Endothelial cell of umbilical vein (primary cell): ENCODE data around the gene MAX. TPM values are rescaled to one million over a fixed set of nuclear protein-coding genes. Genes with fewer than 3 reads are reported as not detected.

Experiments used
- BruUV-seq: library from RNA; stranded (reverse); fragments of 400-500 nt; replicated peaks from 2 replicates; lab custom pipeline; 2021; lab: Mats Ljungman, UMichigan
- CTCF ChIA-PET: fragments of 300-600, 350-600 bp; sonication (Branson Sonifier 250); formaldehyde crosslinking; loops from one replicate; lab custom pipeline; 2021; ENCODE audit warnings: antibody characterized with exemption, inconsistent platforms; lab: Charles Lee
- POLR2A ChIA-PET: fragments of 300-600, 350-600 bp; sonication (Branson Sonifier 250); formaldehyde crosslinking; loops from one replicate; lab custom pipeline; 2021; ENCODE audit warnings: antibody characterized with exemption, inconsistent platforms; lab: Charles Lee
- DNase-seq: peaks from one replicate; pipeline ENCODE4 v3.0.0-alpha.2; 2011; ENCODE audit warnings: low read depth, low spot score
- FAIRE-seq: peaks from 2 replicates; lab custom pipeline; 2011; peaks lifted over from hg19 to GRCh38; lab: Jason Lieb, UNC
- H2AFZ ChIP-seq: 2 replicates; pipeline ENCODE4 v1.6.0; 2012; ENCODE audit warnings: low read depth, low read length, control low read depth, inconsistent platforms
- H3K27ac ChIP-seq: 2 replicates; pipeline ENCODE4 v1.5.1; 2011; ENCODE audit warnings: low read depth, mild to moderate bottlenecking, control low read depth, low read length, moderate library complexity; ENCODE audit not compliant: insufficient read depth
- H3K27me3 ChIP-seq, 2 experiments: 2 replicates each; pipeline versions ENCODE4 v1.6.0 to v1.6.1; 2011; ENCODE audit warnings: low read length in 2 of 2, mixed read lengths in 1 of 2; ENCODE audit not compliant: control insufficient read depth in 2 of 2, insufficient read depth in 2 of 2
- H3K36me3 ChIP-seq, 2 experiments: 2 replicates in 1 of 2; 3 replicates in 1 of 2; pipeline ENCODE4 v1.5.1; 2011; ENCODE audit warnings: low read length in 2 of 2, mild to moderate bottlenecking in 1 of 2, moderate library complexity in 1 of 2; ENCODE audit not compliant: control insufficient read depth in 2 of 2, insufficient read depth in 2 of 2; ENCODE audit errors: extremely low read depth in 1 of 2
- H3K4me1 ChIP-seq: 3 replicates; pipeline ENCODE4 v1.5.1; 2011; ENCODE audit warnings: mild to moderate bottlenecking, low read length; ENCODE audit not compliant: control insufficient read depth, insufficient read depth; ENCODE audit errors: extremely low read depth
- H3K4me2 ChIP-seq: 2 replicates; pipeline ENCODE4 v1.6.1; 2011; ENCODE audit warnings: low read length, control low read depth, mixed read lengths; ENCODE audit not compliant: insufficient read depth
- H3K4me3 ChIP-seq, 3 experiments: fragments of 200-600 bp in 1 of 3; sonication (generic), shearing (Covaris generic) in 1 of 3; replicated peaks in 1 of 3; 2 replicates each; pipeline ENCODE4 v1.5.1; 2011 to 2016; ENCODE audit warnings: control low read depth in 3 of 3, low read length in 3 of 3, mild to moderate bottlenecking in 2 of 3, inconsistent platforms in 1 of 3, low read depth in 1 of 3, moderate library complexity in 1 of 3; ENCODE audit not compliant: insufficient read depth in 1 of 3
- H3K79me2 ChIP-seq: 2 replicates; pipeline ENCODE4 v1.6.0; 2012; ENCODE audit warnings: low read length, inconsistent platforms; ENCODE audit not compliant: control insufficient read depth, insufficient read depth
- H3K9ac ChIP-seq: replicated peaks from 2 replicates; pipeline ENCODE3; 2011; ENCODE audit warnings: low read length, control low read depth; ENCODE audit not compliant: insufficient read depth; ENCODE audit errors: extremely low read depth
- H3K9me1 ChIP-seq: replicated peaks from 3 replicates; pipeline ENCODE4 v1.6.0; 2011; ENCODE audit warnings: mild to moderate bottlenecking, low read length; ENCODE audit not compliant: control insufficient read depth, insufficient read depth; ENCODE audit errors: extremely low read depth
- H3K9me3 ChIP-seq: replicated peaks from 2 replicates; pipeline ENCODE4 v1.5.1; 2012; ENCODE audit warnings: low read length, inconsistent platforms; ENCODE audit not compliant: control insufficient read depth, insufficient read depth
- H4K20me1 ChIP-seq: replicated peaks from 2 replicates; pipeline ENCODE3; 2011; ENCODE audit warnings: mild to moderate bottlenecking, low read length; ENCODE audit not compliant: control insufficient read depth, insufficient read depth; ENCODE audit errors: extremely low read depth
- CTCF ChIP-seq, 2 donors: IDR thresholded peaks; 1 replicate in 1 of 2; 2 replicates in 1 of 2; pipeline ENCODE4 v1.5.1; 2011; ENCODE audit warnings: low read length in 2 of 2, mild to moderate bottlenecking in 2 of 2, moderate library complexity in 2 of 2, control low read depth in 1 of 2, inconsistent platforms in 1 of 2, low read depth in 1 of 2; ENCODE audit not compliant: insufficient read depth in 1 of 2; ENCODE audit errors: extremely low read depth in 1 of 2
- EZH2 ChIP-seq: IDR thresholded peaks from 2 replicates; pipeline ENCODE4 v1.6.1; 2012; ENCODE audit warnings: borderline replicate concordance, low read depth, mild to moderate bottlenecking, moderate library complexity, low read length, inconsistent platforms; ENCODE audit not compliant: severe bottlenecking
- FOS ChIP-seq: IDR thresholded peaks from 2 replicates; pipeline ENCODE4 v1.6.1; 2011; ENCODE audit warnings: mild to moderate bottlenecking, low read length, moderate library complexity, borderline replicate concordance; ENCODE audit not compliant: insufficient read depth
- GATA2 ChIP-seq: IDR thresholded peaks from 2 replicates; pipeline ENCODE4 v1.7.0; 2011; ENCODE audit warnings: low read depth, mild to moderate bottlenecking, moderate library complexity, mixed read lengths, low read length; ENCODE audit not compliant: insufficient read length, insufficient read depth
- JUN ChIP-seq: IDR thresholded peaks from 2 replicates; pipeline ENCODE4 v1.6.1; 2011; ENCODE audit warnings: borderline replicate concordance, low read depth; ENCODE audit not compliant: insufficient read length, insufficient read depth
- MYC ChIP-seq: IDR thresholded peaks from one replicate; pipeline ENCODE4 v1.6.1; 2011; ENCODE audit warnings: mild to moderate bottlenecking, low read depth, low read length
- POLR2A ChIP-seq: IDR thresholded peaks from 2 replicates; pipeline ENCODE4 v1.6.1; 2012; ENCODE audit warnings: low read depth, mild to moderate bottlenecking, control low read depth, low read length
- POLR2AphosphoS5 ChIP-seq: IDR thresholded peaks from 2 replicates; pipeline ENCODE4 v1.6.1; 2012; ENCODE audit warnings: low read depth, mild to moderate bottlenecking, control low read depth, low read length, moderate library complexity; ENCODE audit not compliant: insufficient read depth
- dilution Hi-C: fragments of 300-500 bp; cut with MboI; formaldehyde crosslinking; loops from one replicate; pipeline ENCODE4 v1.15.0; 2019; ENCODE audit warnings: low sequenced_read_pairs; ENCODE audit not compliant: extremely low pct_ligation_motif_present
- intact Hi-C: fragments of 100-400 bp; cut with micrococcal nuclease; formaldehyde crosslinking; loops from one replicate; pipeline ENCODE4 v1.10.0; 2022
- polyA plus RNA-seq, 4 experiments: library from polyadenylated mRNA; depleted of rRNA in 3 of 4; stranded (reverse) in 3 of 4; unstranded in 1 of 4; fragments of >200 nt; gene quantifications; 2 replicates each; pipeline versions ENCODE4 v1.2.1 to v1.2.3, GENCODE V29; 2011 to 2012; ENCODE audit warnings: missing spikeins in 1 of 4
- total RNA-seq: library from RNA; stranded (reverse); gene quantifications from 2 replicates; pipeline ENCODE4 v1.2.3, GENCODE V29; 2021
- TF ChIP-seq, protein P1 (sequence below): IDR thresholded peaks from 2 replicates; pipeline ENCODE4 v1.6.1; 2011; ENCODE audit not compliant: insufficient read depth, insufficient read length

MAX gene
- total and polyA plus RNA-seq, 2 donors (not counting 3 experiments of a cell fraction or from before 2014, with no cell fraction given): 70.1 to 79.5 TPM

DNA sequence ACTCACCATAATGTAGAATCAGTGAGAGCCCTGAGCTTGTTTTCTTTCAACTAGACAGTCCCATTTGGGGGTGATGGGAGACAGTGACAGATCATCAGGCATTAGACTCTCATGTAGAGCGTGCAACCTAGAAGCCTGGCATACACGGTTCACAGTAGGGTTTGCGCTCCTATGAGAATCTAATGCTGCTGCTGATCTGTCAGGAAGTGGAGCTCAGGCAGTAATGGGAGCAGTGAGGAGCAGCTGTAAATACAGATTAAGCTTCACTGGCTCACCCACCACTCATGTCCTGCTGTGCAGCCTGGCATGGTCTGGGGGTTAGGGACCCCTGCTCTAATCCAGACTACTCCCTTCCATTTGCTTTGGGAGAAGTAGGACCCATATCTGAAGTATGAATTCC is 60.0 kb downstream of the MAX start:
- Histone ChIP-seq H3K27ac (no peak overlapping the region), H3K4me1 (no peaks in the 10 kb centered on the region), H3K9me3 (no peaks in the 10 kb centered on the region), H2AFZ (no peak overlapping the region), H3K9me1 (no peaks in the 10 kb centered on the region), H3K4me2 (no peak overlapping the region), H3K4me3 (no peak overlapping the region), H3K36me3 (peaks cover 3 to 5% of the 10 kb centered on the region in 2 experiments), H3K79me2 (no peaks in the 10 kb centered on the region), H3K27me3 (no peaks in the 10 kb centered on the region), H4K20me1 (no peaks in the 10 kb centered on the region), H3K9ac (no peak overlapping the region)
- no TSS peak for BruUV-seq
- dilution Hi-C loops (no loop called here), intact Hi-C loops (no loop called here)
- CTCF ChIA-PET: no interaction called here
- DNase-seq: no peak
- POLR2A ChIA-PET: no interaction called here
- FAIRE-seq: no peak
- TF ChIP-seq MYC: no peak
- no peak for TF ChIP-seq CTCF (IDR thresholded peaks at IDR 0.05; ENCODE audit: extremely low read depth in 1 of 2, insufficient read depth in 1 of 2, low read depth in 1 of 2, low read length in 2 of 2)
- no peak for TF ChIP-seq POLR2AphosphoS5
- no peak for TF ChIP-seq GATA2
- TF ChIP-seq, protein P1, sequence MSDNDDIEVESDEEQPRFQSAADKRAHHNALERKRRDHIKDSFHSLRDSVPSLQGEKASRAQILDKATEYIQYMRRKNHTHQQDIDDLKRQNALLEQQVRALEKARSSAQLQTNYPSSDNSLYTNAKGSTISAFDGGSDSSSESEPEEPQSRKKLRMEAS: no peak
- no peak for TF ChIP-seq POLR2A
- no peak for TF ChIP-seq JUN
- TF ChIP-seq FOS: no peak
- TF ChIP-seq EZH2: no peak
